ENCODE results near the gene SEZ6L.
A peak's percentile ranks its signal among the peaks of the same experiment; 100 is the strongest.

SEZ6L gene

DNA sequence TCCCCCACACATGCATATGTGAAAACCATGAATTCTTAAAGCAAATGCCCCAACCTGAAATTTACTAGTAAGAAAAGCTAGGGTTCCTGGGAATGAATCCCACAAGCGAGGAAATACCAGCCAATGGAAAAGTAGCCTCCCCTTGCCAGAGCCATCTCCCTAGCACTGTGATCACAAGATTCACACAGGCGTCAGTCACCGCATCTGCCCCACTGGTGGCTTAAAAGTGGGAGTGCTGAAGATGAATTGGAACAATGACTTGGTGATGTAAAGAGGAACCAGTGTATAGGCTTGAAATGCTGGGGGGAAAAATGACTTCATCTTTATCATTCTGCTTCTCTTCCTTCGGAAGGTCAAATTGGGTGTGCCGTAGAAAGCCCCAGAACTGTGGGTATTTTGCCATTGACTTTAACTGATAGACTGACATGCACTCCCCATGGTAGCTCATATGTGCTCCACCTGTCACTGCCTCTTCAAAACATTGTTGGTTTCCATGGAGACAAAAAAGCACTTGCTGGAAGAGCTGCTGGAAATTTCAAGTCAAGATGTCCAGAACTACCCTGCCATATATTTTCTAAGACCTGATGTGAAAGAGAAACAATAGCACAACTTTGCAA, 240.6 kb downstream of the SEZ6L start:
- peaks cover 0 to 20% (median 10%) of the 10 kb centered on the region in 4 experiments for H3K4me1 ChIP-seq (ENCODE audit: control extremely low read depth in 1 of 4, control insufficient read depth in 4 of 4, insufficient read depth in 4 of 4, low read length in 3 of 4)
- WGBS (ENCODE audit: insufficient coverage), result 56% methylated on average over 3 of the region's 5 CpGs
- POLR2A ChIA-PET, result no interaction called here
- H3K27ac ChIP-seq (ENCODE audit: insufficient read depth in 1 of 2, low read depth in 1 of 2, low read length in 2 of 2, poor library complexity in 1 of 2, severe bottlenecking in 2 of 2), result no peak overlapping the region
- H3K9me3 ChIP-seq (ENCODE audit: control extremely low read depth in 1 of 5, control insufficient read depth in 4 of 5, insufficient read depth in 2 of 5, low read depth in 1 of 5, low read length in 4 of 5), result peaks cover 0 to 1% (median 0%) of the 10 kb centered on the region in 5 experiments
- DNase-seq, result peak in 2 of 3 donors; percentile 62 to 70
- no peaks in the 10 kb centered on the region for H3K36me3 ChIP-seq (ENCODE audit: control insufficient read depth in 4 of 4, insufficient read depth in 4 of 4, low read length in 3 of 4)
- H3K4me3 ChIP-seq (ENCODE audit: control insufficient read depth in 1 of 7, extremely low read depth in 1 of 7, insufficient read depth in 4 of 7, low read depth in 2 of 7, low read length in 6 of 7), result no peak overlapping the region
- peaks cover 0 to 4% (median 2%) of the 10 kb centered on the region in 5 experiments for H3K27me3 ChIP-seq (replicated peaks in 2 of 5; ENCODE audit: control insufficient read depth in 4 of 5, insufficient read depth in 5 of 5, low read length in 4 of 5)
- CTCF ChIA-PET, result interaction anchor here (1.0 to 2.1 kb wide), 4 partner anchors 9 to 46 kb away, joined by 3 to 5 read pairs (median 4); no protein-coding TSS in a partner anchor

GRCh38 chr22:26410386-26410785, 241.1 kb downstream of the SEZ6L start:
- POLR2A ChIA-PET, result interaction anchor here (0.5 kb wide), 1 partner anchor 28 kb away, joined by 3 read pairs; no protein-coding TSS in a partner anchor

GRCh38 chr22:26414347-26414746, 245.1 kb downstream of the SEZ6L start:
- no peak for DNase-seq
- ChIA-PET POLR2A (no interaction called here), CTCF (interaction anchor here (1.5 to 2.1 kb wide), 2 partner anchors 10 to 23 kb away, joined by 3 to 7 read pairs; no protein-coding TSS in a partner anchor)
- Histone ChIP-seq H3K9me3 (ENCODE audit: control extremely low read depth in 1 of 5, control insufficient read depth in 4 of 5, insufficient read depth in 2 of 5, low read depth in 1 of 5, low read length in 4 of 5) (peaks cover 0 to 1% (median 0%) of the 10 kb centered on the region in 5 experiments), H3K4me1 (ENCODE audit: control extremely low read depth in 1 of 4, control insufficient read depth in 4 of 4, insufficient read depth in 4 of 4, low read length in 3 of 4) (peaks cover 0 to 10% (median 0%) of the 10 kb centered on the region in 4 experiments), H3K36me3 (ENCODE audit: control insufficient read depth in 4 of 4, insufficient read depth in 4 of 4, low read length in 3 of 4) (no peaks in the 10 kb centered on the region), H3K27ac (ENCODE audit: insufficient read depth in 1 of 2, low read depth in 1 of 2, low read length in 2 of 2, poor library complexity in 1 of 2, severe bottlenecking in 2 of 2) (no peak overlapping the region), H3K27me3 (replicated peaks in 2 of 5; ENCODE audit: control insufficient read depth in 4 of 5, insufficient read depth in 5 of 5, low read length in 4 of 5) (peaks cover 0 to 4% (median 2%) of the 10 kb centered on the region in 5 experiments), H3K4me3 (ENCODE audit: control insufficient read depth in 1 of 7, extremely low read depth in 1 of 7, insufficient read depth in 4 of 7, low read depth in 2 of 7, low read length in 6 of 7) (no peak overlapping the region)
- WGBS (ENCODE audit: insufficient coverage), result 100% methylated on average over 3 of the region's 4 CpGs

More at GRCh38 chr22:26410386-26410785, 241.1 kb downstream of the SEZ6L start:
- WGBS (ENCODE audit: insufficient coverage), result 100% methylated on average over 1 of the region's 5 CpGs
- CTCF ChIA-PET, result interaction anchor here (1.0 to 2.1 kb wide), 4 partner anchors 10 to 51 kb away, joined by 3 to 6 read pairs (median 4); no protein-coding TSS in a partner anchor
- no peaks in the 10 kb centered on the region for H3K36me3 ChIP-seq (ENCODE audit: control insufficient read depth in 4 of 4, insufficient read depth in 4 of 4, low read length in 3 of 4)
- no peak overlapping the region for H3K27ac ChIP-seq (ENCODE audit: insufficient read depth in 1 of 2, low read depth in 1 of 2, low read length in 2 of 2, poor library complexity in 1 of 2, severe bottlenecking in 2 of 2)
- peaks cover 0 to 4% (median 2%) of the 10 kb centered on the region in 5 experiments for H3K27me3 ChIP-seq (replicated peaks in 2 of 5; ENCODE audit: control insufficient read depth in 4 of 5, insufficient read depth in 5 of 5, low read length in 4 of 5)
- H3K9me3 ChIP-seq (ENCODE audit: control extremely low read depth in 1 of 5, control insufficient read depth in 4 of 5, insufficient read depth in 2 of 5, low read depth in 1 of 5, low read length in 4 of 5), result peaks cover 0 to 1% (median 0%) of the 10 kb centered on the region in 5 experiments
- H3K4me1 ChIP-seq (ENCODE audit: control extremely low read depth in 1 of 4, control insufficient read depth in 4 of 4, insufficient read depth in 4 of 4, low read length in 3 of 4), result peaks cover 0 to 15% (median 5%) of the 10 kb centered on the region in 4 experiments
- no peak overlapping the region for H3K4me3 ChIP-seq (ENCODE audit: control insufficient read depth in 1 of 7, extremely low read depth in 1 of 7, insufficient read depth in 4 of 7, low read depth in 2 of 7, low read length in 6 of 7)
- DNase-seq, result no peak

DNA sequence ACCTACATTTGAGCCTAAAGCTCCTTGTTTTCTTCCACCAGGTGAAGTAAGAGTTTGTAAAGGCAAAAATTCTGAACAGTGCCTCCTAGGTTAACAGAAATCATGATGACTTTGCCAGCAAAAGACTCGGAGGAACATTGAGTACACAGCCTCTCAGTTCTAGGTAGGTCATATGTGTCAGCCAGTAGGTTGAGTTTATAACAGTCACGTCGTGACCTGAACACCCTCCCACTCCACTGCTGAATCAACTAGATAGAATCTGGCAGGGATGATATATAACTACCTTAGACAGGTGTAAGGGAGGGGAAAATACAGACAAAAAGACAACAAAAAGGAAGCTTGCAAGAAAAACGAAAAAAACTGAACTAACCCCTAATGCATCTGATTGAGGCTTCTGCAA, 247.0 kb downstream of the SEZ6L start:
- Histone ChIP-seq H3K27ac (ENCODE audit: insufficient read depth in 1 of 2, low read depth in 1 of 2, low read length in 2 of 2, poor library complexity in 1 of 2, severe bottlenecking in 2 of 2) (no peak overlapping the region), H3K4me1 (ENCODE audit: control extremely low read depth in 1 of 4, control insufficient read depth in 4 of 4, insufficient read depth in 4 of 4, low read length in 3 of 4) (no peaks in the 10 kb centered on the region), H3K27me3 (replicated peaks in 2 of 5; ENCODE audit: control insufficient read depth in 4 of 5, insufficient read depth in 5 of 5, low read length in 4 of 5) (peaks cover 0 to 4% (median 0%) of the 10 kb centered on the region in 5 experiments), H3K9me3 (ENCODE audit: control extremely low read depth in 1 of 5, control insufficient read depth in 4 of 5, insufficient read depth in 2 of 5, low read depth in 1 of 5, low read length in 4 of 5) (peaks cover 0 to 1% (median 0%) of the 10 kb centered on the region in 5 experiments), H3K36me3 (ENCODE audit: control insufficient read depth in 4 of 4, insufficient read depth in 4 of 4, low read length in 3 of 4) (no peaks in the 10 kb centered on the region), H3K4me3 (ENCODE audit: control insufficient read depth in 1 of 7, extremely low read depth in 1 of 7, insufficient read depth in 4 of 7, low read depth in 2 of 7, low read length in 6 of 7) (no peak overlapping the region)
- ChIA-PET POLR2A (interaction anchor here (0.6 kb wide), 1 partner anchor 974 kb away, joined by 4 read pairs; no protein-coding TSS in a partner anchor), CTCF (interaction anchor here (0.5 to 2.1 kb wide), 4 partner anchors 8 to 101 kb away, joined by 3 to 8 read pairs (median 5); no protein-coding TSS in a partner anchor)
- WGBS (ENCODE audit: insufficient coverage), result 92% methylated on average over 2 of the region's 4 CpGs
- no peak for DNase-seq

DNA sequence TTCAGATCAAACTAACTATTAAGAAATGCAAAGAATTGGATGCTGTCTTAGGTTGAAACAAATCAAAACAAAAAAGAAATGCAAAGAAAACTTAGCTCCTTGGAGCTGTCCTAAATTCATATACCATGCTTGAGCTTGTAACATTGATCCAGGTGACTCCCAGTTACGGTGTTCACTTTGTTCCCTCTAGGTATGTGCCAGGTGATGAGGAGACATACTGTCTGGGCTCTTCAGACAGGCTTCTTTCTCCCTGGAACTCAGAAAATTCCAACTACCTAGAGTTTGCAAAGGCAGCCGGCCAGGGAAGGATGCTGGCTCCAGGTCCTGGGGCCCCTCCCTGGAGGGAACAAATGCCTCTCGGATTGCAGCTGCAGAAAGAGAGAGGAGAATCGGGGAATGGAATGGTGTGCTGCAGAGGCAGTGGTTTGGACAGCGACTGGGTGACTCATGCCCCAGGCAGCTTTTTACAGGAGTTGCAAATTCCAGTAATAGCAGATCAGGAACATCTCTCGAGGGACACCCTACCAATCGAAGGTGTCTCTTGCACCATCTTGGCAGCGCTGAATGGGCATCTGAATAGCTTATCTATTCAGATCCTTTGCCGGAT, 247.5 kb downstream of the SEZ6L start:
- no peak for DNase-seq
- Histone ChIP-seq H3K36me3 (ENCODE audit: control insufficient read depth in 4 of 4, insufficient read depth in 4 of 4, low read length in 3 of 4) (no peaks in the 10 kb centered on the region), H3K4me3 (ENCODE audit: control insufficient read depth in 1 of 7, extremely low read depth in 1 of 7, insufficient read depth in 4 of 7, low read depth in 2 of 7, low read length in 6 of 7) (no peak overlapping the region), H3K27me3 (replicated peaks in 2 of 5; ENCODE audit: control insufficient read depth in 4 of 5, insufficient read depth in 5 of 5, low read length in 4 of 5) (peaks cover 0 to 4% (median 0%) of the 10 kb centered on the region in 5 experiments), H3K27ac (ENCODE audit: insufficient read depth in 1 of 2, low read depth in 1 of 2, low read length in 2 of 2, poor library complexity in 1 of 2, severe bottlenecking in 2 of 2) (no peak overlapping the region), H3K4me1 (ENCODE audit: control extremely low read depth in 1 of 4, control insufficient read depth in 4 of 4, insufficient read depth in 4 of 4, low read length in 3 of 4) (no peaks in the 10 kb centered on the region), H3K9me3 (ENCODE audit: control extremely low read depth in 1 of 5, control insufficient read depth in 4 of 5, insufficient read depth in 2 of 5, low read depth in 1 of 5, low read length in 4 of 5) (no peaks in the 10 kb centered on the region)
- CTCF ChIA-PET, result interaction anchor here (1.5 to 1.8 kb wide), 2 partner anchors 11 to 46 kb away, joined by 3 to 8 read pairs; no protein-coding TSS in a partner anchor
- POLR2A ChIA-PET, result interaction anchor here (0.6 kb wide), 1 partner anchor 975 kb away, joined by 4 read pairs; no protein-coding TSS in a partner anchor
- WGBS (ENCODE audit: insufficient coverage), result 85% methylated on average over 8 of the region's 9 CpGs

DNA sequence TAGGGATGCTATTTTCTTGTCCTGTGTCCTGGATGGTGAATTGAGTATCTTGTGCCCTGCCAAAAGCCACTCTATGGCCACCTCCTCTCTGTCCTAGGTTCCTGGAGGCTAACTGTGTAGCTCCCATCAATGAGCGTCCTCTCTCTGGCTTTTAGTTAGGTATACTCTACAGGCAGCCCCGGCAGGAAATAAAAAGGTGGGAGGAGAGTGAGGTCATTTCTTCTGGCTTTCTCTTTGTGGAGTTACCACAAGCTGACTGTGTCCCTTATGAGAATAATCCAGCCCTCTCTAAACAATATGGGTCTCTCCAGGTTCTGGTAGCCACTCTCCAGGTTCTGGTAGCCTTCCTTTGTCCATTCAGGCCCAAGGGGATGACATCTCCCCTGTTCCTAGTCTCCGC, 248.1 kb downstream of the SEZ6L start:
- Histone ChIP-seq H3K27me3 (replicated peaks in 2 of 5; ENCODE audit: control insufficient read depth in 4 of 5, insufficient read depth in 5 of 5, low read length in 4 of 5) (peaks cover 0 to 4% (median 0%) of the 10 kb centered on the region in 5 experiments), H3K27ac (ENCODE audit: insufficient read depth in 1 of 2, low read depth in 1 of 2, low read length in 2 of 2, poor library complexity in 1 of 2, severe bottlenecking in 2 of 2) (no peak overlapping the region), H3K9me3 (ENCODE audit: control extremely low read depth in 1 of 5, control insufficient read depth in 4 of 5, insufficient read depth in 2 of 5, low read depth in 1 of 5, low read length in 4 of 5) (no peaks in the 10 kb centered on the region), H3K36me3 (ENCODE audit: control insufficient read depth in 4 of 4, insufficient read depth in 4 of 4, low read length in 3 of 4) (no peaks in the 10 kb centered on the region), H3K4me3 (ENCODE audit: control insufficient read depth in 1 of 7, extremely low read depth in 1 of 7, insufficient read depth in 4 of 7, low read depth in 2 of 7, low read length in 6 of 7) (no peak overlapping the region), H3K4me1 (ENCODE audit: control extremely low read depth in 1 of 4, control insufficient read depth in 4 of 4, insufficient read depth in 4 of 4, low read length in 3 of 4) (no peaks in the 10 kb centered on the region)
- no peak for DNase-seq
- ChIA-PET CTCF (interaction anchor here (1.8 kb wide), 1 partner anchor 12 kb away, joined by 8 read pairs; no protein-coding TSS in a partner anchor), POLR2A (no interaction called here)
- 100% methylated on average over 2 of the region's 3 CpGs for WGBS (ENCODE audit: insufficient coverage)
